ENCODE results near the gene MMS19.

- no peak for TF ChIP-seq SIN3A (IDR thresholded peaks at IDR 0.05; ENCODE audit: borderline replicate concordance, insufficient read depth, low read depth, low read length)
- no peak for TF ChIP-seq CTCF (IDR thresholded peaks at IDR 0.05)
- no peak for TF ChIP-seq POLR2AphosphoS5 (IDR thresholded peaks at IDR 0.05; ENCODE audit: low read depth, low read length)
- TF ChIP-seq REST (IDR thresholded peaks at IDR 0.05; ENCODE audit: insufficient read depth in 1 of 2, low read depth in 2 of 2, low read length in 1 of 2), result no peak
- no peak for TF ChIP-seq TCF7L2 (IDR thresholded peaks at IDR 0.05; ENCODE audit: low read depth, low read length)
Observed at GRCh38 chr10:97512993-97513392, 14.8 kb upstream of the MMS19 start.

Measured in Panc1 (cell line).